Testis (tissue), 3 donors: ENCODE results near the gene MRPL4. TPM values are rescaled to one million over a fixed set of nuclear protein-coding genes. Genes with fewer than 3 reads are reported as not detected.
"Not testable (repeated sequence)": the region's sequence is repeated elsewhere in the genome, so short reads cannot be mapped to it uniquely, and the experiment has no call there.

Experiments
- DNase-seq: peaks from one replicate; pipeline ENCODE4 v3.0.0-alpha.2; 2019
- H3K27ac ChIP-seq, 2 donors: fragments of 200-600 bp; sonication (generic); one replicate each; pipeline ENCODE4 v1.5.1; 2019
- H3K27me3 ChIP-seq: fragments of 200-600 bp; sonication (generic); one replicate; pipeline ENCODE4 v1.5.1; 2019
- H3K36me3 ChIP-seq: fragments of 200-600 bp; sonication (generic); one replicate; pipeline ENCODE4 v1.5.1; 2017; ENCODE audit warnings: low read depth; ENCODE audit errors: missing control alignments
- H3K4me1 ChIP-seq: fragments of 200-600 bp; sonication (generic); one replicate; pipeline ENCODE4 v1.5.1; 2019
- H3K4me3 ChIP-seq, 2 donors: fragments of 200-600 bp; sonication (generic); one replicate each; pipeline ENCODE4 v1.5.1; 2017 to 2019
- H3K9me3 ChIP-seq: fragments of 200-600 bp; sonication (generic); one replicate; pipeline ENCODE4 v1.5.1; 2017
- CTCF ChIP-seq, 3 experiments: fragments of 450-650 bp in 2 of 3; fragments of 200-600 bp in 1 of 3; sonication (generic) in 1 of 3; IDR thresholded peaks; one replicate each; pipeline ENCODE4 v1.5.1; 2016 to 2019; ENCODE audit warnings: antibody characterized with exemption in 3 of 3, mild to moderate bottlenecking in 2 of 3, moderate library complexity in 1 of 3
- POLR2A ChIP-seq: fragments of 450-650 bp; IDR thresholded peaks from one replicate; pipeline ENCODE4 v1.6.1; 2017; ENCODE audit warnings: antibody characterized with exemption, mild to moderate bottlenecking, moderate library complexity
- WGBS, 2 donors: methylation state at CpG; one replicate each; pipeline ENCODE4 v1.1.5; 2018; 5-methylcytosine and 5-hydroxymethylcytosine counted together
- intact Hi-C: fragments of 100-400 bp; cut with DNase I; formaldehyde crosslinking; loops from one replicate; pipeline ENCODE4 v1.15.1; 2023; ENCODE audit warnings: low total_unique reads
- polyA plus RNA-seq: library from polyadenylated mRNA; stranded (reverse); fragments of 350-450 nt; fragmentation: Illumina TruSeq; extraction: RNeasy Lipid Tissue Mini Kit (QIAGEN cat#74804); gene quantifications from one replicate; pipeline ENCODE4 v1.2.3, GENCODE V29; 2014; ENCODE audit warnings: low read depth, low replicate concordance; ENCODE audit not compliant: insufficient read depth
- total RNA-seq, 2 donors: library from RNA; depleted of rRNA; stranded (reverse); fragments of >200 nt; gene quantifications; one replicate each; pipeline ENCODE4 v1.2.3, GENCODE V29; 2016

Gene MRPL4
- total and polyA plus RNA-seq, 3 donors from 2014 or later: 53.3 to 91.8 (median 63.5) TPM

- H3K9me3 ChIP-seq: no peaks in the 10 kb centered on the region
- no peak overlapping the region for H3K27ac ChIP-seq
- H3K36me3 ChIP-seq: no peaks in the 10 kb centered on the region
- no peaks in the 10 kb centered on the region for H3K4me1 ChIP-seq
- WGBS, 2 donors: 90 to 95% methylated on average over 6 of the region's 6 CpGs
- no peaks in the 10 kb centered on the region for H3K27me3 ChIP-seq
- no peak for DNase-seq
- intact Hi-C loops: loop anchor here (10.0 kb wide), 1 partner anchor 303 kb away; the partner anchor contains the start of gene OLFM2
- TF ChIP-seq POLR2A: no peak
- TF ChIP-seq CTCF (IDR thresholded peaks at IDR 0.05): no peak
- H3K4me3 ChIP-seq: no peak overlapping the region
Measured at GRCh38 chr19:10237702-10238101, 14.3 kb upstream of the MRPL4 start.

GRCh38 chr19:10238172-10238783 lies 13.7 kb upstream of the MRPL4 start:
- no peaks in the 10 kb centered on the region for H3K9me3 ChIP-seq
- no peaks in the 10 kb centered on the region for H3K36me3 ChIP-seq
- TF ChIP-seq CTCF (IDR thresholded peaks at IDR 0.05) (no peak), POLR2A (no peak)
- no peak overlapping the region for H3K27ac ChIP-seq
- H3K27me3 ChIP-seq: no peaks in the 10 kb centered on the region
- DNase-seq: no peak
- intact Hi-C loops: loop anchor here (10.0 kb wide), 1 partner anchor 303 kb away; the partner anchor contains the start of gene OLFM2
- 72 to 79% methylated on average over 8 to 12 of the region's 12 CpGs for WGBS, 2 donors
- no peaks in the 10 kb centered on the region for H3K4me1 ChIP-seq
- no peak overlapping the region for H3K4me3 ChIP-seq

- not testable (repeated sequence) for H3K36me3 ChIP-seq, H3K9me3 ChIP-seq, H3K4me3 ChIP-seq, DNase-seq, H3K4me1 ChIP-seq, H3K27me3 ChIP-seq, H3K27ac ChIP-seq
- 94 to 97% methylated on average over 11 of the region's 11 CpGs for WGBS, 2 donors
- intact Hi-C loops: loop anchor here (10.0 kb wide), 1 partner anchor 127 kb away; the partner anchor contains the start of genes EIF3G and P2RY11
Measured at GRCh38 chr19:10241826-10242449, 10.1 kb upstream of the MRPL4 start.

- H3K36me3 ChIP-seq: no peaks in the 10 kb centered on the region
- H3K4me1 ChIP-seq: no peaks in the 10 kb centered on the region
- WGBS, 2 donors: 84 to 97% methylated on average over 6 to 7 of the region's 7 CpGs
- H3K9me3 ChIP-seq: no peaks in the 10 kb centered on the region
- TF ChIP-seq POLR2A (no peak), CTCF (IDR thresholded peaks at IDR 0.05) (no peak)
- intact Hi-C loops: loop anchor here (10.0 kb wide), 1 partner anchor 129 kb away; the partner anchor contains the start of genes EIF3G and P2RY11
- DNase-seq: no peak
- no peak overlapping the region for H3K4me3 ChIP-seq
- H3K27me3 ChIP-seq: no peaks in the 10 kb centered on the region
- no peak overlapping the region for H3K27ac ChIP-seq
Measured at GRCh38 chr19:10243606-10244005, 8.4 kb upstream of the MRPL4 start.

GRCh38 chr19:10245189-10245939 lies 6.7 kb upstream of the MRPL4 start:
- TF ChIP-seq POLR2A (no peak), CTCF (IDR thresholded peaks at IDR 0.05) (no peak)
- whole genome bisulfite sequencing, 2 donors: 72 to 76% methylated on average over 9 of the region's 9 CpGs
- Histone ChIP-seq H3K36me3 (no peaks in the 10 kb centered on the region), H3K27ac (no peak overlapping the region), H3K27me3 (no peaks in the 10 kb centered on the region), H3K4me3 (no peak overlapping the region), H3K4me1 (no peaks in the 10 kb centered on the region), H3K9me3 (no peaks in the 10 kb centered on the region)
- no peak for DNase-seq
- intact Hi-C loops: loop anchor here (10.0 kb wide), 1 partner anchor 131 kb away; the partner anchor contains the start of genes EIF3G and P2RY11
